Astrocyte (in vitro differentiated cells and primary cell): ENCODE measurements around the gene GRAMD1B. TPM values are rescaled to one million over a fixed set of nuclear protein-coding genes. Genes with fewer than 3 reads are reported as not detected.

ENCODE experiments used
- DNase-seq: peaks from one replicate; pipeline ENCODE4 v3.0.0-alpha.2; 2010; ENCODE audit warnings: low read depth
- FAIRE-seq: peaks from 2 replicates; lab custom pipeline; 2011; peaks lifted over from hg19 to GRCh38; lab: Jason Lieb, UNC
- H2AFZ ChIP-seq: 2 replicates; pipeline ENCODE4 v1.6.0; 2012; ENCODE audit warnings: low read depth, low read length, inconsistent platforms
- H3K27ac ChIP-seq: 2 replicates; pipeline ENCODE4 v1.5.1; 2011; ENCODE audit warnings: low read depth, low read length, inconsistent platforms
- H3K27me3 ChIP-seq: 2 replicates; pipeline ENCODE4 v1.6.0; 2011; ENCODE audit warnings: low read length, inconsistent platforms; ENCODE audit not compliant: insufficient read depth
- H3K36me3 ChIP-seq: 2 replicates; pipeline ENCODE4 v1.5.1; 2011; ENCODE audit warnings: low read length, inconsistent platforms; ENCODE audit not compliant: insufficient read depth
- H3K4me1 ChIP-seq: 2 replicates; pipeline ENCODE4 v1.5.1; 2011; ENCODE audit warnings: low read length, inconsistent platforms; ENCODE audit not compliant: insufficient read depth
- H3K4me2 ChIP-seq: 2 replicates; pipeline ENCODE4 v1.6.0; 2012; ENCODE audit warnings: low read length, inconsistent platforms
- H3K4me3 ChIP-seq: 2 replicates; pipeline ENCODE4 v1.5.1; 2011; ENCODE audit warnings: low read depth, mild to moderate bottlenecking, low read length, inconsistent platforms; ENCODE audit not compliant: insufficient read depth
- H3K79me2 ChIP-seq: 2 replicates; pipeline ENCODE4 v1.6.0; 2012; ENCODE audit warnings: mild to moderate bottlenecking, low read length, inconsistent platforms; ENCODE audit not compliant: insufficient read depth
- H3K9ac ChIP-seq: 2 replicates; pipeline ENCODE4 v1.6.0; 2012; ENCODE audit warnings: mild to moderate bottlenecking, low read length, inconsistent platforms
- H3K9me3 ChIP-seq: 2 replicates; pipeline ENCODE4 v1.5.1; 2012; ENCODE audit warnings: low read depth, mild to moderate bottlenecking, low read length, inconsistent platforms; ENCODE audit not compliant: insufficient read depth
- H4K20me1 ChIP-seq: 2 replicates; pipeline ENCODE4 v1.6.0; 2012; ENCODE audit warnings: low read length, inconsistent platforms; ENCODE audit not compliant: insufficient read depth
- H3K27ac Mint-ChIP-seq: one replicate; pipeline ENCODE4 v1.8.0; 2021; ENCODE audit warnings: mild to moderate bottlenecking, mixed read lengths; ENCODE audit not compliant: unreplicated experiment
- H3K27me3 Mint-ChIP-seq: one replicate; pipeline ENCODE4 v1.8.0; 2021; ENCODE audit warnings: low read depth, mixed read lengths; ENCODE audit not compliant: unreplicated experiment
- H3K36me3 Mint-ChIP-seq: one replicate; pipeline ENCODE4 v1.8.0; 2021; ENCODE audit warnings: low read depth, mixed read lengths; ENCODE audit not compliant: unreplicated experiment
- H3K4me1 Mint-ChIP-seq: one replicate; pipeline ENCODE4 v1.8.0; 2021; ENCODE audit warnings: low read depth, mixed read lengths; ENCODE audit not compliant: unreplicated experiment
- H3K4me3 Mint-ChIP-seq: one replicate; pipeline ENCODE4 v1.8.0; 2021; ENCODE audit warnings: mild to moderate bottlenecking, moderate library complexity, mixed read lengths; ENCODE audit not compliant: unreplicated experiment
- H3K9me3 Mint-ChIP-seq: one replicate; pipeline ENCODE4 v1.8.0; 2021; ENCODE audit warnings: mild to moderate bottlenecking, mixed read lengths; ENCODE audit not compliant: unreplicated experiment
- EZH2 ChIP-seq: IDR thresholded peaks from 2 replicates; pipeline ENCODE4 v1.6.1; 2012; ENCODE audit warnings: mild to moderate bottlenecking, low read length, inconsistent platforms; ENCODE audit not compliant: insufficient read depth
- total RNA-seq: library from RNA; stranded (reverse); gene quantifications from 2 replicates; pipeline ENCODE4 v1.2.1, GENCODE V29; 2021
- TF ChIP-seq, protein P1 (sequence below): IDR thresholded peaks from 2 replicates; pipeline ENCODE4 v1.5.1; 2011; ENCODE audit warnings: low read depth, mild to moderate bottlenecking, inconsistent platforms, low read length, moderate library complexity; ENCODE audit not compliant: insufficient read depth

Gene GRAMD1B
- total RNA-seq, 1 donor from 2014 or later = 6.5 TPM

DNA sequence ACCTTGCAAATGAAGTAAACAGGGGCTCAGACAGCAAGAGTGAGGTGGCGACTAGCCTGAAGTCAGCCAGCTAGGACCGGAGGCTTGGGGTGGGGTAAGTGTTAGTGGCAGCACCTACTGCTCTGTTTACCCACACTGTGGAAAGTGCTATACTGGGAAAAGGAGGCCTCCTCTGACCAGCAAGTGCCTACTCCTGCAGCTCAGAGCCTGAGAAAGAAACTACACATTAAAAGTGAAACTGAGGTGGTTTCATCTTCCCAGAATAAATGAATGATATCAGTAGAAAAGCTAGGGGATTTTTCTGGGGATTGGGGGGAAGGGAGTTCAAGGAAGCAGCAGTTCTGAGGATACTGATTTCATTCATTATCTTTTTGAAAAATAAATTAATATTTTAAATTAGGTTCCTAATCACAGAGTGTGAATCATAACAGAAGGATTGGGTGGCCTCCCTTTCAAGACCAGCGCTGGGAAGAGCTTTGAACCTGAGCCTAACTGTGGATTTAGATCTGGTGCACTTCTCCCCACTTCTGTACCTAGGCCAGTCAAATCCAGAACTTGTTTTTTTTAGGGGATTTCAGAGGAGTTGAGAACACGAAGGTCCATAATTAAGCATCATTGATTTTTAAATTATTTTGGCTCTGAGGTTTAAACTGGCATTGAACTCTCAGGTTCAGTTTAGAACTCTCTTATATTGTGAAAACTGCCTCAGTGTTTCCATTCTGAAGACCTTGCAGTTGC, 48.1 kb upstream of the GRAMD1B start:
- H3K4me2 ChIP-seq = no peak overlapping the region
- no peak overlapping the region for H3K27ac Mint-ChIP-seq
- no peaks in the 10 kb centered on the region for H3K36me3 Mint-ChIP-seq
- peaks cover 24% of the 10 kb centered on the region for H3K27me3 ChIP-seq
- no peaks in the 10 kb centered on the region for H3K36me3 ChIP-seq
- no peak overlapping the region for H3K4me3 Mint-ChIP-seq
- peaks cover 9% of the 10 kb centered on the region for H3K27me3 Mint-ChIP-seq
- no peak overlapping the region for H2AFZ ChIP-seq
- no peak overlapping the region for H3K9ac ChIP-seq
- no peaks in the 10 kb centered on the region for H3K4me1 ChIP-seq
- DNase-seq (no peak), FAIRE-seq (no peak)
- H3K9me3 ChIP-seq = no peaks in the 10 kb centered on the region
- H3K79me2 ChIP-seq = no peaks in the 10 kb centered on the region
- H4K20me1 ChIP-seq = no peaks in the 10 kb centered on the region
- H3K4me3 ChIP-seq = no peak overlapping the region
- TF ChIP-seq EZH2 = no peak
- TF ChIP-seq, protein P1, sequence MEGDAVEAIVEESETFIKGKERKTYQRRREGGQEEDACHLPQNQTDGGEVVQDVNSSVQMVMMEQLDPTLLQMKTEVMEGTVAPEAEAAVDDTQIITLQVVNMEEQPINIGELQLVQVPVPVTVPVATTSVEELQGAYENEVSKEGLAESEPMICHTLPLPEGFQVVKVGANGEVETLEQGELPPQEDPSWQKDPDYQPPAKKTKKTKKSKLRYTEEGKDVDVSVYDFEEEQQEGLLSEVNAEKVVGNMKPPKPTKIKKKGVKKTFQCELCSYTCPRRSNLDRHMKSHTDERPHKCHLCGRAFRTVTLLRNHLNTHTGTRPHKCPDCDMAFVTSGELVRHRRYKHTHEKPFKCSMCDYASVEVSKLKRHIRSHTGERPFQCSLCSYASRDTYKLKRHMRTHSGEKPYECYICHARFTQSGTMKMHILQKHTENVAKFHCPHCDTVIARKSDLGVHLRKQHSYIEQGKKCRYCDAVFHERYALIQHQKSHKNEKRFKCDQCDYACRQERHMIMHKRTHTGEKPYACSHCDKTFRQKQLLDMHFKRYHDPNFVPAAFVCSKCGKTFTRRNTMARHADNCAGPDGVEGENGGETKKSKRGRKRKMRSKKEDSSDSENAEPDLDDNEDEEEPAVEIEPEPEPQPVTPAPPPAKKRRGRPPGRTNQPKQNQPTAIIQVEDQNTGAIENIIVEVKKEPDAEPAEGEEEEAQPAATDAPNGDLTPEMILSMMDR = no peak
- no peak overlapping the region for H3K27ac ChIP-seq
- H3K4me1 Mint-ChIP-seq = peaks cover 2% of the 10 kb centered on the region
- H3K9me3 Mint-ChIP-seq = peaks cover 2% of the 10 kb centered on the region

DNA sequence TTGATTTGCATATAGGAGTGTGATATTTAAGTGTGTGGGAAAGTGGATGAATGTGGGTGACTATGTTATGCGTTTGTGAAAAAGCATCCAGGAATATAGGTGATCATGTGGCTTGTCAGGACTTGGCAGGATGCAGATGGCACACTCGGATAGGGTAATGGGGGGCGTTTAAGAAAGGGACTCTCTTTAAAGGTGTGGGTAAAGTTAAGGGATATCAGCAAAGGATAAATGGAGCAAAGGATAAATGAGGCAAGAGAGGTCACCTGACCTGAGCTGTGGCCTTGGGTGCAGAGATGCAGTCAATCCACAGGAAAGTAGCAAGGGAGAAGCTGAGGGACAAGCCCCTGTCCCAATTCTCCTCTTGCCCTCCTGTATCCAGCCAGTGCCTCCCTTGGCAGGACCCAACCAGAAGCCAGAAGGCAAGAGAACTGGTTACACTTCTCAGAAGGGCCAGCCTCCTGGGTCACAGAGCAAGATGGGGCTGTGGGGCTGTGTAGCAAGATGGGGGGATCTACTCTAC, 47.5 kb upstream of the GRAMD1B start:
- Mint-ChIP-seq H3K4me1 (peaks cover 2% of the 10 kb centered on the region), H3K27ac (no peak overlapping the region), H3K4me3 (no peak overlapping the region), H3K36me3 (no peaks in the 10 kb centered on the region), H3K9me3 (no peaks in the 10 kb centered on the region), H3K27me3 (peaks cover 5% of the 10 kb centered on the region)
- H4K20me1 ChIP-seq = no peaks in the 10 kb centered on the region
- H3K4me1 ChIP-seq = no peaks in the 10 kb centered on the region
- no peaks in the 10 kb centered on the region for H3K9me3 ChIP-seq
- no peaks in the 10 kb centered on the region for H3K36me3 ChIP-seq
- FAIRE-seq (no peak), DNase-seq (no peak)
- no peak overlapping the region for H3K27ac ChIP-seq
- no peaks in the 10 kb centered on the region for H3K79me2 ChIP-seq
- TF ChIP-seq, protein P1 = no peak
- no peak for TF ChIP-seq EZH2
- no peak overlapping the region for H3K4me2 ChIP-seq
- no peak overlapping the region for H3K9ac ChIP-seq
- H2AFZ ChIP-seq = no peak overlapping the region
- H3K27me3 ChIP-seq = peaks cover 20% of the 10 kb centered on the region
- H3K4me3 ChIP-seq = no peak overlapping the region

DNA sequence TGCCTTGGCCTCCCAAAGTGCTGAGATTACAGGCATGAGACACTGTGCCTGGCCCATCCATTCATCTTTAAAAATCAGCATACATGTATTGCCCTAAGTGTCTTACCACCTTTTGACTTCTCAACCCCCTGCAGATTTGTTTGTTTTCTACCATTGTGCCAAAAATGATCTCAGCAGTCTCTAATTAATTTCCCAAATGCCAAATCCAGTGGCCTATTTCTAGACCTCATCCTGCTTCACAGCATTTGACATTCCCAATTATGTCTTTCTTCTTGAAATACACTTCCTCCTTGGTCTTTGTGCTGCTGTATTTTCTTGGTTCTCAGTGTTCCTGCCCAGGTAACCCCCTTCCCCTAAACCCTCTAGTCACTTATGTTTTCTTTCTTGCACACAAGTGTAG, 46.0 kb upstream of the GRAMD1B start:
- H3K4me1 ChIP-seq = no peaks in the 10 kb centered on the region
- Mint-ChIP-seq H3K27me3 (peaks cover 5% of the 10 kb centered on the region), H3K27ac (no peak overlapping the region), H3K4me3 (no peak overlapping the region), H3K36me3 (no peaks in the 10 kb centered on the region), H3K4me1 (no peaks in the 10 kb centered on the region), H3K9me3 (no peaks in the 10 kb centered on the region)
- H3K9ac ChIP-seq = no peak overlapping the region
- no peak overlapping the region for H3K27ac ChIP-seq
- FAIRE-seq = no peak
- no peak overlapping the region for H2AFZ ChIP-seq
- H4K20me1 ChIP-seq = no peaks in the 10 kb centered on the region
- no peaks in the 10 kb centered on the region for H3K79me2 ChIP-seq
- no peak for DNase-seq
- no peak overlapping the region for H3K4me3 ChIP-seq
- TF ChIP-seq, protein P1 = no peak
- TF ChIP-seq EZH2 = no peak
- H3K9me3 ChIP-seq = no peaks in the 10 kb centered on the region
- H3K36me3 ChIP-seq = no peaks in the 10 kb centered on the region
- H3K27me3 ChIP-seq = peaks cover 10% of the 10 kb centered on the region
- H3K4me2 ChIP-seq = no peak overlapping the region
